Esophagus muscularis mucosa (tissue), 3 donors: ENCODE results near the gene ETV1.

Source experiments
- POLR2A ChIP-seq: fragments of 450-650 bp; IDR thresholded peaks from one replicate; pipeline ENCODE4 v1.6.1; 2017; ENCODE audit warnings: antibody characterized with exemption, moderate library complexity, mild to moderate bottlenecking, low read depth
- POLR2AphosphoS5 ChIP-seq, 2 donors: sonication (generic); formaldehyde crosslinking; IDR thresholded peaks; one replicate each; pipeline ENCODE4 v1.6.1; 2017; ENCODE audit warnings: antibody characterized with exemption in 2 of 2
- TF ChIP-seq, protein P1 (sequence below), 3 experiments: fragments of 200-600 bp in 2 of 3; fragments of 450-650 bp in 1 of 3; sonication (generic) in 2 of 3; IDR thresholded peaks; one replicate each; pipeline ENCODE4 v1.5.1; 2017 to 2019; ENCODE audit warnings: antibody characterized with exemption in 3 of 3, mild to moderate bottlenecking in 2 of 3, moderate library complexity in 1 of 3

DNA sequence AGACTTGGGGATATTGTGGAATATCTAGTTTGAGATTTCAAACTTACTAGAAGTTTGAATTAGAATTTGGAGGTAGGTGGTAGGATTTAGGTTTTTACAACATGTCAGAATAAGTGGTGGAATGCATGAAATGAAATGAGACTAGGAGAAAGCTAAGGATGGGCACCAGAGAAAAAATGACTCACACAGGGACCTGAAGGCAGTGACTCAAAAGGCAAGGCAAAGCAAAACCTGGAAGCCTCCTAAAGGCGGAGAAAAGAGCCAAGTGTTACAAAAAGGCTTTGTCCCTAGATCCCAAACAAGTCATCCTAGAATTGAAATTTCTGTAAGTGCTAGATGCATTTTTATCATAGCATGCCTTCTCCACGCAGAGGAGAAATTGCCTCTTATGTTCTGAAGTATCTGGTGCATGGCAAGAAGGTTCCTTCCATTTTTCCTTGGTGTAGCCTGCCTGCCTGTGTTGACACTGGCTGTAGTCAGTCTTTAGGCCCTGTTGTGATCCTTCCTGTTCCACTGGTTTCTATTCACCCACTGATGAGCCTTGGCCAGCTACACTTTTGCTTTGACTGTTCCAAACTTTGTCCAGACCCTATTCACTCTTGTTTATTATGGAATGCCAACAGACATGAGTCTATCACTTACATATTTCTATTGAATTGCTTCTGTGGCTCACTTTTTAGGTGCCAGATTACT, 109.3 kb downstream of the ETV1 start:
- no peak for TF ChIP-seq POLR2A
- TF ChIP-seq, protein P1, sequence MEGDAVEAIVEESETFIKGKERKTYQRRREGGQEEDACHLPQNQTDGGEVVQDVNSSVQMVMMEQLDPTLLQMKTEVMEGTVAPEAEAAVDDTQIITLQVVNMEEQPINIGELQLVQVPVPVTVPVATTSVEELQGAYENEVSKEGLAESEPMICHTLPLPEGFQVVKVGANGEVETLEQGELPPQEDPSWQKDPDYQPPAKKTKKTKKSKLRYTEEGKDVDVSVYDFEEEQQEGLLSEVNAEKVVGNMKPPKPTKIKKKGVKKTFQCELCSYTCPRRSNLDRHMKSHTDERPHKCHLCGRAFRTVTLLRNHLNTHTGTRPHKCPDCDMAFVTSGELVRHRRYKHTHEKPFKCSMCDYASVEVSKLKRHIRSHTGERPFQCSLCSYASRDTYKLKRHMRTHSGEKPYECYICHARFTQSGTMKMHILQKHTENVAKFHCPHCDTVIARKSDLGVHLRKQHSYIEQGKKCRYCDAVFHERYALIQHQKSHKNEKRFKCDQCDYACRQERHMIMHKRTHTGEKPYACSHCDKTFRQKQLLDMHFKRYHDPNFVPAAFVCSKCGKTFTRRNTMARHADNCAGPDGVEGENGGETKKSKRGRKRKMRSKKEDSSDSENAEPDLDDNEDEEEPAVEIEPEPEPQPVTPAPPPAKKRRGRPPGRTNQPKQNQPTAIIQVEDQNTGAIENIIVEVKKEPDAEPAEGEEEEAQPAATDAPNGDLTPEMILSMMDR (IDR thresholded peaks at IDR 0.05) = no peak
- TF ChIP-seq POLR2AphosphoS5 (IDR thresholded peaks at IDR 0.05) = no peak
